ENCODE measurements around the gene CD55. TPM values are rescaled to one million over a fixed set of nuclear protein-coding genes. Genes with fewer than 3 reads are reported as not detected.

CD55 gene
- polyA plus RNA-seq, 1 experiment = 31.0 TPM

DNA sequence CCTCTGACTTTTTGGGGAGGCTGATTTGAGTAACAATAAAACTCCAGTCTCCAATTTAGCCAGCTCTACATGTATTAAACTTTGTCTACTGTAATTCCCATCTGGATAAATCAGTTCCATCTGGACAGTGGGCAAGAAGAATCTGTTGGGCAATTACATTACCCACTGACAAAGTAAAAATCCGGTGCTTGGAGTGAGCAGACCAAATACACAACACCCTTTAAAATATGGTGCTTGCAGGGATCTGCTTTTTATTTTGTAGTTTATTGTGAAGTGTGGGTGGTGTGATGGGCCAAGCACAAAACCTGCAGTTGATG is 8.9 kb upstream of the CD55 start:
- DNase-seq (ENCODE audit: low read depth) = no peak
- Histone ChIP-seq H3K4me3 (ENCODE audit: low read depth, low read length) (no peak overlapping the region), H3K27me3 (ENCODE audit: control insufficient read depth, insufficient read depth, low read length) (peaks cover under 1% of the 10 kb centered on the region), H3K36me3 (ENCODE audit: control insufficient read depth, insufficient read depth, low read length) (no peaks in the 10 kb centered on the region)
- CTCF ChIA-PET = interaction anchor here (1.2 to 1.5 kb wide), 3 partner anchors 8 to 92 kb away, joined by 3 to 6 read pairs (median 5); partner anchors contain the start of gene CD55
- TF ChIP-seq, protein P1, sequence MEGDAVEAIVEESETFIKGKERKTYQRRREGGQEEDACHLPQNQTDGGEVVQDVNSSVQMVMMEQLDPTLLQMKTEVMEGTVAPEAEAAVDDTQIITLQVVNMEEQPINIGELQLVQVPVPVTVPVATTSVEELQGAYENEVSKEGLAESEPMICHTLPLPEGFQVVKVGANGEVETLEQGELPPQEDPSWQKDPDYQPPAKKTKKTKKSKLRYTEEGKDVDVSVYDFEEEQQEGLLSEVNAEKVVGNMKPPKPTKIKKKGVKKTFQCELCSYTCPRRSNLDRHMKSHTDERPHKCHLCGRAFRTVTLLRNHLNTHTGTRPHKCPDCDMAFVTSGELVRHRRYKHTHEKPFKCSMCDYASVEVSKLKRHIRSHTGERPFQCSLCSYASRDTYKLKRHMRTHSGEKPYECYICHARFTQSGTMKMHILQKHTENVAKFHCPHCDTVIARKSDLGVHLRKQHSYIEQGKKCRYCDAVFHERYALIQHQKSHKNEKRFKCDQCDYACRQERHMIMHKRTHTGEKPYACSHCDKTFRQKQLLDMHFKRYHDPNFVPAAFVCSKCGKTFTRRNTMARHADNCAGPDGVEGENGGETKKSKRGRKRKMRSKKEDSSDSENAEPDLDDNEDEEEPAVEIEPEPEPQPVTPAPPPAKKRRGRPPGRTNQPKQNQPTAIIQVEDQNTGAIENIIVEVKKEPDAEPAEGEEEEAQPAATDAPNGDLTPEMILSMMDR (IDR thresholded peaks at IDR 0.05; ENCODE audit: insufficient read depth, low read depth, low read length) = no peak
- POLR2A ChIA-PET = no interaction called here

- Histone ChIP-seq H3K4me3 (ENCODE audit: low read depth, low read length) (no peak overlapping the region), H3K27me3 (ENCODE audit: control insufficient read depth, insufficient read depth, low read length) (peaks cover 1% of the 10 kb centered on the region), H3K36me3 (ENCODE audit: control insufficient read depth, insufficient read depth, low read length) (no peaks in the 10 kb centered on the region)
- TF ChIP-seq, protein P1 (IDR thresholded peaks at IDR 0.05; ENCODE audit: insufficient read depth, low read depth, low read length) = no peak
- ChIA-PET POLR2A (no interaction called here), CTCF (interaction anchor here (1.2 to 1.5 kb wide), 3 partner anchors 8 to 92 kb away, joined by 3 to 6 read pairs (median 5); partner anchors contain the start of gene CD55)
- DNase-seq (ENCODE audit: low read depth) = no peak
These were observed 8.3 kb upstream of the CD55 start for GRCh38 chr1:207313131-207313530.

- ChIA-PET POLR2A (no interaction called here), CTCF (no interaction called here)
- Histone ChIP-seq H3K36me3 (ENCODE audit: control insufficient read depth, insufficient read depth, low read length) (no peaks in the 10 kb centered on the region), H3K27me3 (ENCODE audit: control insufficient read depth, insufficient read depth, low read length) (peaks cover 1% of the 10 kb centered on the region), H3K4me3 (ENCODE audit: low read depth, low read length) (no peak overlapping the region)
- no peak for DNase-seq (ENCODE audit: low read depth)
- TF ChIP-seq, protein P1 (IDR thresholded peaks at IDR 0.05; ENCODE audit: insufficient read depth, low read depth, low read length) = no peak
These were observed 6.7 kb upstream of the CD55 start for GRCh38 chr1:207314816-207315215.

- no peaks in the 10 kb centered on the region for H3K36me3 ChIP-seq (ENCODE audit: control insufficient read depth, insufficient read depth, low read length)
- peaks cover 3% of the 10 kb centered on the region for H3K27me3 ChIP-seq (ENCODE audit: control insufficient read depth, insufficient read depth, low read length)
- POLR2A ChIA-PET = no interaction called here
- DNase-seq (ENCODE audit: low read depth) = no peak
- TF ChIP-seq, protein P1 (IDR thresholded peaks at IDR 0.05; ENCODE audit: insufficient read depth, low read depth, low read length) = no peak
- CTCF ChIA-PET = no interaction called here
- no peak overlapping the region for H3K4me3 ChIP-seq (ENCODE audit: low read depth, low read length)
These were observed 6.0 kb upstream of the CD55 start for GRCh38 chr1:207315435-207315834.

- no peaks in the 10 kb centered on the region for H3K36me3 ChIP-seq (ENCODE audit: control insufficient read depth, insufficient read depth, low read length)
- H3K4me3 ChIP-seq (ENCODE audit: low read depth, low read length) = no peak overlapping the region
- ChIA-PET CTCF (no interaction called here), POLR2A (no interaction called here)
- TF ChIP-seq, protein P1 (IDR thresholded peaks at IDR 0.05; ENCODE audit: insufficient read depth, low read depth, low read length) = no peak
- DNase-seq (ENCODE audit: low read depth) = no peak
- H3K27me3 ChIP-seq (ENCODE audit: control insufficient read depth, insufficient read depth, low read length) = peaks cover 3% of the 10 kb centered on the region
These were observed 5.3 kb upstream of the CD55 start for GRCh38 chr1:207316141-207316540.
